NB4 (cell line): ENCODE measurements around the gene HIRA.

ENCODE experiments used
- MYC ChIP-seq: IDR thresholded peaks from 2 replicates; pipeline ENCODE4 v1.6.1; 2011; ENCODE audit warnings: low read depth, low read length
- POLR2A ChIP-seq: IDR thresholded peaks from 2 replicates; pipeline ENCODE4 v1.6.1; 2011; ENCODE audit warnings: mild to moderate bottlenecking; ENCODE audit not compliant: insufficient read length; ENCODE audit errors: extremely low read depth
- TF ChIP-seq, protein P1 (sequence below): IDR thresholded peaks from one replicate; pipeline ENCODE4 v1.5.1; 2012; ENCODE audit warnings: low read depth, low read length
- TF ChIP-seq, protein P2 (sequence below): IDR thresholded peaks from 2 replicates; pipeline ENCODE4 v1.6.1; 2011; ENCODE audit warnings: low read depth, low read length

DNA sequence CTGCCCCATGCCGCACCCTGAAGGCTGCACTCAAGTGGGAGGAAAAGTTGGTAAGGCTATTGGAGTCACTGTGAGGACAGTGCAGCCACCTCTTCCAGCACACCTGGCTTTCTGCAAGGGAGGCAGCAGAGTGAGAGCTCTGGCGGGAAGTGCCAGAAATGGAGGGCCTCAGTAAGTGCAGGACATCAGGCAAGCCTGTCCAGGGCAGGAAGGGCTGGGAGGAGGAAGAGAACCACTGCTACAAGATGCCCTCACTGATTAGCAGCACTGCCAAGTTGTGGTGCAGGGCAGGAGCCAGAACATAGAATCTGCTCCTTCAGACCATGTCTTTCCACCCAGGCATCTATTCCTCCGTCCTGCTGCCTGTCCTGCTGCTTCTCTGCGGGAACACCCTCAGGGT lies 78.8 kb downstream of the HIRA start:
- TF ChIP-seq, protein P1, sequence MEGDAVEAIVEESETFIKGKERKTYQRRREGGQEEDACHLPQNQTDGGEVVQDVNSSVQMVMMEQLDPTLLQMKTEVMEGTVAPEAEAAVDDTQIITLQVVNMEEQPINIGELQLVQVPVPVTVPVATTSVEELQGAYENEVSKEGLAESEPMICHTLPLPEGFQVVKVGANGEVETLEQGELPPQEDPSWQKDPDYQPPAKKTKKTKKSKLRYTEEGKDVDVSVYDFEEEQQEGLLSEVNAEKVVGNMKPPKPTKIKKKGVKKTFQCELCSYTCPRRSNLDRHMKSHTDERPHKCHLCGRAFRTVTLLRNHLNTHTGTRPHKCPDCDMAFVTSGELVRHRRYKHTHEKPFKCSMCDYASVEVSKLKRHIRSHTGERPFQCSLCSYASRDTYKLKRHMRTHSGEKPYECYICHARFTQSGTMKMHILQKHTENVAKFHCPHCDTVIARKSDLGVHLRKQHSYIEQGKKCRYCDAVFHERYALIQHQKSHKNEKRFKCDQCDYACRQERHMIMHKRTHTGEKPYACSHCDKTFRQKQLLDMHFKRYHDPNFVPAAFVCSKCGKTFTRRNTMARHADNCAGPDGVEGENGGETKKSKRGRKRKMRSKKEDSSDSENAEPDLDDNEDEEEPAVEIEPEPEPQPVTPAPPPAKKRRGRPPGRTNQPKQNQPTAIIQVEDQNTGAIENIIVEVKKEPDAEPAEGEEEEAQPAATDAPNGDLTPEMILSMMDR = no peak
- TF ChIP-seq, protein P2, sequence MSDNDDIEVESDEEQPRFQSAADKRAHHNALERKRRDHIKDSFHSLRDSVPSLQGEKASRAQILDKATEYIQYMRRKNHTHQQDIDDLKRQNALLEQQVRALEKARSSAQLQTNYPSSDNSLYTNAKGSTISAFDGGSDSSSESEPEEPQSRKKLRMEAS = no peak
- no peak for TF ChIP-seq POLR2A
- no peak for TF ChIP-seq MYC
